Measurements from ENCODE around the gene SPATA19.

SPATA19 gene

GRCh38 chr11:133835593-133836548 is 9.4 kb downstream of the SPATA19 start:
- no peak for DNase-seq

GRCh38 chr11:133834682-133835592 is 10.4 kb downstream of the SPATA19 start:
- peak; percentile 28 to 60 (median 36) for DNase-seq

GRCh38 chr11:133833898-133834681 is 11.2 kb downstream of the SPATA19 start:
- DNase-seq = no peak

GRCh38 chr11:133832991-133833897 is 12.1 kb downstream of the SPATA19 start:
- no peak for DNase-seq

GRCh38 chr11:133832096-133832990 is 13.0 kb downstream of the SPATA19 start:
- no peak for DNase-seq

GRCh38 chr11:133830931-133831907 is 14.1 kb downstream of the SPATA19 start:
- DNase-seq = no peak

- no peak for DNase-seq
Measured at GRCh38 chr11:133829566-133829965, 15.7 kb downstream of the SPATA19 start.

- DNase-seq = no peak
Measured at GRCh38 chr11:133828871-133829270, 16.4 kb downstream of the SPATA19 start.

- DNase-seq = no peak
Measured at GRCh38 chr11:133827556-133827955, 17.8 kb downstream of the SPATA19 start.

GRCh38 chr11:133826866-133827265 is 18.4 kb downstream of the SPATA19 start:
- DNase-seq = no peak

GRCh38 chr11:133825666-133826065 is 19.6 kb downstream of the SPATA19 start:
- no peak for DNase-seq

GRCh38 chr11:133825156-133825555 is 20.2 kb downstream of the SPATA19 start:
- no peak for DNase-seq

GRCh38 chr11:133824593-133824992 is 20.7 kb downstream of the SPATA19 start:
- no peak for DNase-seq

- no peak for DNase-seq
Measured at GRCh38 chr11:133823614-133824013, 21.7 kb downstream of the SPATA19 start.

GRCh38 chr11:133823211-133823610 is 22.1 kb downstream of the SPATA19 start:
- no peak for DNase-seq

GRCh38 chr11:133821776-133822175 is 23.5 kb downstream of the SPATA19 start:
- DNase-seq = peak; percentile 35 to 73 (median 56)

- DNase-seq = no peak
Measured at GRCh38 chr11:133819746-133820315, 25.5 kb downstream of the SPATA19 start.

GRCh38 chr11:133819114-133819513 is 26.2 kb downstream of the SPATA19 start:
- DNase-seq = no peak

- DNase-seq = no peak
Measured at GRCh38 chr11:133818302-133818701, 27.0 kb downstream of the SPATA19 start.
